HG02798 (cell line): ENCODE results near the gene YBX2.
"Not testable (repeated sequence)": the region's sequence is repeated elsewhere in the genome, so short reads cannot be mapped to it uniquely, and the experiment has no call there.

Experiments used
- ATAC-seq: cut with Tn5 transposase; IDR thresholded peaks from one replicate; pipeline ENCODE4 v1.9.1; 2021; ENCODE audit warnings: mild to moderate bottlenecking; ENCODE audit not compliant: unreplicated experiment, poor library complexity

Gene YBX2

DNA sequence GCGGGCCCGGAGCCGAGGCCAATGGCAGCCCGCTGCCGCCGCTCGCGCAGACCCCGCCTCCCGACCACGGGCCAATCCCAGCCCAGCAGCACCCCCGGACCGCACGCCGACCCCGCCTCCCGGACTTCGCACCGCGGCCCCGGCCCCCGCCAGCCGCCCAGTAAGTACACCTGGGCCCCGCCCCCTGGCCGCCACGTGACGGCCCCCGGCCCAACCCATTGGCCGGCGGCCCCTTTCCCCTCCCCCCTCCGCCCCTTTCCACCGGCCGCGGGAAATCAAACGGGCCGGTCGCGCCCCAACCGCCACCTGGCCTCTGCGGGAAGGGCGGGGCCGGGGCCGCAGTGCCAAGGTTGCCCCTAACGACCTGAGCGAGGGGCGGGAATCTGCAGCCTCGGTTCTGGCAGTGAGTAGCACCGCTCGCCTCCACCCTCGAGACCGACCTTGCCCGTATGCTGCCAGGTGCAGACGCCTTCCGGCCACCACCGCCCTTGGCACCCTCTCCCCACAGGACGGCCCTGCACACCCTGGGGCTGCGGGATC, at the start of gene YBX2:
TSS of gene YBX2 (minus strand) at position 26 of the 540 bp plus-strand sequence. CDS start 139 bp downstream, outside the sequence.
- peak; percentile 63 for ATAC-seq

DNA sequence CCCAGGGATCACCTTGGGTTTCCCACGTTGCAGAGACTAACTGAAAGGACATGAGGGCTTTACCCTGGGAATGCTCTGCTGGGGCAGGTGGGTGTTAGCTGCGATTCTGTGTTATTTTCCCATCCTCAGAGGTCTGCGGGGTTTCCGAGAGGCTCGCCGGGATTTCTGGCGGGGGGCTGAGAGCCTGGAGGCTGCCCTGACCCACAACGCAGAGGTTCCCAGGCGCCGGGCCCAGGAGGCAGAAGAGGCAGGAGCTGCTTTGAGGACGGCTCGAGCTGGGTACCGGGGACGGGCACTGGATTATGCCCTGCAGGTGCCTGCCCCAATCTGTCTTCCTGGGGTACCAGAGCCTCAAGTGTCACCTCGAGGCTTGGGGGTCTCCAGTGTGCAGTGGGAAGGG, 48.8 kb upstream of the YBX2 start:
- ATAC-seq = no peak

DNA sequence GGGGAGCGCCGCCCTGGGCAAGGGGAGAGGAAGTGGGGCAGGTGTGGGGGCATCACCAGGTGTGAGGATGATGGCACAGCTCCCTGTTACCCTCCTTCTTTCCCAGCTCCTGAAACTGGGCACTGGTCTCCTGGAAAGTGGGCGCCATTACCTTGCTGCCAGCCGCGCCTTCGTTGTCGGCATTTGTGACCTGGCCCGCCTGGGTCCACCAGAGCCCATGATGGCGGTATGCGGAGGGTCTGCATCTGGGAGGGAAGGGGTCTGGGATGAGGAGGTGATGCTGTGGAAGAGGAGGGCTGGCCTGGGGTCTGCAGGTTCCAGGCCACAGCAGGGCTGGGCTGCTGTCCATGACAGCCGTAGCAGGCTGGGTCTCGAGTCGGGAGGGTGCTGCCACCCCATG, 47.4 kb upstream of the YBX2 start:
- no peak for ATAC-seq

DNA sequence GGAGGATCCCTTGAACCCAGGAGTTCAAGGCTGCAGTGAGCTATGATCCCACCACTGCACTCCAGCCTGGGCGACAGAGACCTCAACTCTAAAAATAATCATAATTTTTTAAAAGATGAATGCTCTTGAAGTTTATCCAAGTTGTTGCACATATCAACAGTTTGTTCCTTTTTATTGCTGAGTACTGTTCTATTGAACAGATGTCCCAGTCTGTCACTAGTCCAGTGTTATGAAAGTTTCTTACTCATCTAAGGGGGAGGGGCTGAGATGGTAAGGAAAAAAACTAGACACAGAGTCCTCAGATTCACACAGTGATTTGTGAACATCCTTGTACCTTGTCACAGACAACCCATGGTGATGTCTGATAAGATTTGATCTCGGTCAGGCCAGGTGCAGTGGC, 45.7 kb upstream of the YBX2 start:
- ATAC-seq = no peak

DNA sequence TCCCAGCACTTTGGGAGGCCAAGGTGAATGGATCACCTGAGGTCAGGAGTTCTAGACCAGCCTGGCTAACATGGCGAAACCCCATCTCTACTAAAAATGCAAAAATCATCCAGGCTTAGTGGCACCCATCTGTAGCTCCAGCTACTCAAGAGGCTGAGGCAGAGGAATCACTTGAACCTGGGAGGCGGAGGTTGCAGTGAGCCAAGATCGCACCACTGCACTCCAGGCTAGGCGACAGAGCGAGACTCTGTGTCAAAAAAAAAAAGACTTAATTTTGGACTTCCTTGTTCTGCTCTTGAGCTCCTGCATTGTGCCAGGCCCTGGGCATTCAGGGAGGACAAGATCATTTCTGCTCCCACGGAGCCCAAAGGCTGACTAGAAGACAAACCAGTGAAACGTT, 43.2 kb upstream of the YBX2 start:
- ATAC-seq = not testable (repeated sequence)

DNA sequence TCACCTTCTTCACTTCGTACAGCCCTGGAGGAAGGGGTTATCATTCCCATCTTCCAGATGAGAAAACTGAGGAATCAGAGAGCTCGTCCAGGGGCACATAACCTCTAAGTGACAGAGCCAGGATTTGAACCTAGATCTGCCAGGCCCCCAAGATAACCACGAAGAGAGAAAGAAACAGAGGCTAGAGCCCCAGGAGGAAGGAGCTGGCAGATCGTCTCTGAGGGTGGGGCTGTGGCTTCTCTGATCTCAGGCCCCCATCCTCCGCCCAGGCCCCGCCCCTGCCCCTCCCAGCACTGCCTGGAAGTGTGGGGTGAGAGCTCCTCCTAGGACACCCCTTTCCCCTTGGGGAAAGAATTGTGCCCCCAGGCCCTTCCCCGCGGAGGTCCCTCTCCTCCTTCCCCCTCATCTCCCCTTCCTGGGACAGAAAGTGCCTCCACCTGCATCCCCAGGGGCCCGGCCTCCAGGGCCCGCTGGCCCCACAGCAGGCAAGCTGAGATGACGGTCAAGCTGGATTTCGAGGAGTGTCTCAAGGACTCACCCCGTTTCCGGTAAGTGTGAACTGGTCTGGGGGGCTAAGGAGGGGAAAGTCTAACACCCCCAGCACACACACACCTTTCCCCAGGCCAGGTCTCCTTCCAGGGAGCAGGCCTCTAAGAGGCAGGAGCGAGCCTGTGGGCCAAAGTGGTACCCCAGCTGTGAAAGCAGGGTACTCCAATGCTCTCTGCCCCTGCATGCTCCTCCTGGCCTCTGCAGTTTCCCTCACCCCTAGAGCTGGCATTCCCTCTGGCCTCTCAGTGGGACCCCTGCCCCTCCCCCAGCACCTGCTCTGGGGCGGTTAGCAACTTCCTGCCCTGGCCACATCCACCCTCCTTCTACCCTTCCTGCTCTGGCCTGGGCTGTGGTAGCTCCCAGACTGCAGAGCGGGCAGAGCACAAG, 42.1 kb upstream of the YBX2 start, which contains the start of gene ACAP1:
TSS of gene ACAP1 (plus strand) at position 290 of the 936 bp plus-strand sequence. CDS start at position 496, 206 bp downstream.
- ATAC-seq = peak; percentile 68

DNA sequence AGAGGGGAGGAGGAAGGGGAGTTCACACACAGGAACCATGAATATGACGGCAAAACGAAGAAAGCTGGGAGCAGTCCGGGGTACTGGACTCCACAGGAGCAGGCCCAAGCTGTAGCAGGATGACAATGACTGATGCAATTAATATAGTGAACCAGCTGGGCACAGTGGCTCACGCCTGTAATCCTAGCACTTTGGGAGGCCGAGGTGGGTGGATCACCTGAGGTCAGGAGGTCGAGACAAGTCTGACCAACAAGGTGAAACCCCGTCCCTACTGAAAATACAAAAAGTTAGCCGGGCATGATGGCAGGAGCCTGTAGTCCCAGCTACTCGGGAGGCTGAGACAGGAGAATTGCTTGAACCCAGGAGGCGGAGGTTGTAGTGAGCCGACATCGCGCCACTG, 41.3 kb upstream of the YBX2 start:
- ATAC-seq = not testable (repeated sequence)

DNA sequence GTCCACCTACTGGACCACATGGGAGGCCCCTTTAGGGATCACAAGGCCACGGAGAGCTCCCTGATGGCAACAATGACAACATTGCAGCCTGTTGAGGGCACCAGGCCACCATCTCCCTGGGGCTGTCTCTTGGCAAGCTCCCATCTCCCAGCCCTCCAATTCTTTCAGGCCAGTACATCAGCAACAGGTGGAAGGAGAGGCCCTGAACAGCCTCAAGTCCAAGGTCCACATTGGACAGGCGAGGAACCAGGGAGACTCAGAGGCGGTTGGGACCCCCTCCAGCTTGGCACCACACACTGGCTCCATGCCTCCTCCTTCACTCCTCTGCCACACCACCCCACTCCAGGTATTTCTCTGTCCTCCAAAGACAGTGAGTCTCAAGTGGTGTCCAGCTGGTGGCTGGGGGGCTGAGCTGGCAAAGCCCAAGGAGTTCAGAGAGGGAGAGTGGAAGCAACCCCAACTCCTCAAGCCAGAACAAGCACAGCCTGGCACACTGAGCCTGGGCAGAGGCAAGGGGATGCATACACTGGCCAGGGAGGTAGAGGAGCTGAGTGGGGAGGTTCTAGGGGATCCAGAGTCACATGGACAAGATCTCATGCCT, 40.6 kb upstream of the YBX2 start:
- no peak for ATAC-seq

DNA sequence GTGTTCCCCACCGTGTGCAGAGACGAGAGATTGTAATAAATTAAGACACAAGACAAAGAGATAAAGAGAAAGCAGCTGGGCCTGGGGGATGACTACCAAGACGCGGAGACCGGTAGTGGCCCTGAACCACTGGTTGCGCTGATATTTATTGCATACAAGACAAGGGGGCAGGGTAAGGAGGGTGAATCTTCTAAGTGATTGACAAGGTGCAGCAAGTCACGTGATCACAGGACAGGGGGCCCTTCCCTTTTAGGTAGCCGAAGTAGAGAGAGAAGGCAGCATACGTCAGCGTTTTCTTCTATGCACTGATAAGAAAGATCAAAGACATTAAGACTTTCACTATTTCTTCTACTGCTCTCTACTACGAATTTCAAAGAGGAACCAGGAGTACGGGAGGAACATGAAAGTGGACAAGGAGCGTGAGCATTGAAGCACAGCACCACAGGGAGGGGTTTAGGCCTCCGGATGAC, 38.2 kb upstream of the YBX2 start:
- not testable (repeated sequence) for ATAC-seq

DNA sequence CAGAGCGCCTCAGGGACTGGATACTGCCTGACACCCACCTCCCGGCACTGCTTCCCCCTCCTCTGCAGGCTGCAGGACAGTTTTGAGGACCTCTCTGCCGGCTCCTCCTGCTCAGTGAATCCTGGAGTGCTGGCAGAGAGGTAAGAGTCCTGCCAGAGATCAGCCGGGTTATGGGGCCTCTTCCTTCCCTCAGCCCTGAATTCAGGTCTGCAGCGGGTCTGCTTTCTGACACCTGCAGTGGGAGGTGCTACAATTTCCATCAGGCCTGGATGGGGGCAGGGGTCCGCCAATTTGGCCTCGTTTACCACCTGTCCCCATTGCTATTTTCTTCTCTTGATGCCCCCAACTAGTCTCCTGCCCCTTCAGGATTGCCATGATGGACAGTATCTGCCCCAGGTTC, 37.7 kb upstream of the YBX2 start:
- no peak for ATAC-seq

DNA sequence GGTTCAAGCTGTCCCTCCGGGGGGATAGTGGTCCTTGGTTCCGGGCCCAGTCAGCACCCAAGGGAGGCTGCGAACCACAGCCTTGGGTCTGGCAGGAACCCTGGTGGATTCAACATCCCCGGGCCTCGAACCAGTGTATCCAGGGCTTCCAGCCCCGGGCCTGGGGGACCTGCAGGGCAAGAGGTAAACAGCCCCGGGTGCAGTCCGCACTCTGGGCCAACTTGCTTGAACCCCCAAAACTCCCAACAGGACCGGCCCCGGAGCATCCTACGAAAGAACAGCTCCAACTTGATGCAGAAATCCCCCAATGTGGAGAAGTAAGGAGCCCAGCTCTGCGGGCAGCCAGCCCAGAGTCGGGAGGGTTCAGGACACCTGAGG, 36.2 kb upstream of the YBX2 start:
- ATAC-seq = no peak

DNA sequence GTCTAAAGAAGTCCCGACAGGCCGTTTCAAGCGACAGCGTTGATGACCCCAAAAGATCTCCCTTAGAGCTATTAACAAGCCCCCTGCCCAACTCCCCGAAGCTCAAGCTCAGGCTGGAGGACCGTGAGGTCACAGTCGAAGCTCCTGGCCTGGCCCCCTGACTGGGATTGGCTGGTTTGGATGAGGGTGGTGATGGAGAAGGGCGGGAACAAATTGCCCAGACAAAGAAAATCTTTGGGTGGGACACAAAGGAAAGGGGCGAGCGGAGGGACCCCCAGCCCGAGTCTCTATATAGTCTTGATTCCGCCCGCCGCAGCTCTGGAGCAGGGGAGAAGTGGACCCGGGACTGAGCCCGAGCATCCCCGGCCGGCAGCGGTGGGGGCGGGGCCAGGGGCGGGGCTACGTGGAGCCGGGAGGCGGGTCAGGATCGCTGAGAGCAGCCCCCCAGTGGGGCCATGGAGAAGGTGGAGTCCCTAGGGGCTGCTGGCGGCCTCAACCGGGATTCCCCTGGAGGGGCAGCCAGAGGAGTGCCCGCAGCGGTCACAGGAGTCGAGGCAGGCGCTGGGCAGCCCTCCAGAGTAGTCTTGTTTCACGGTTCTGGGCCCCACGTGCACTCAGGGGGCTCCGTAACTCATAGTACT, 35.7 kb upstream of the YBX2 start:
- ATAC-seq = peak; percentile 41

DNA sequence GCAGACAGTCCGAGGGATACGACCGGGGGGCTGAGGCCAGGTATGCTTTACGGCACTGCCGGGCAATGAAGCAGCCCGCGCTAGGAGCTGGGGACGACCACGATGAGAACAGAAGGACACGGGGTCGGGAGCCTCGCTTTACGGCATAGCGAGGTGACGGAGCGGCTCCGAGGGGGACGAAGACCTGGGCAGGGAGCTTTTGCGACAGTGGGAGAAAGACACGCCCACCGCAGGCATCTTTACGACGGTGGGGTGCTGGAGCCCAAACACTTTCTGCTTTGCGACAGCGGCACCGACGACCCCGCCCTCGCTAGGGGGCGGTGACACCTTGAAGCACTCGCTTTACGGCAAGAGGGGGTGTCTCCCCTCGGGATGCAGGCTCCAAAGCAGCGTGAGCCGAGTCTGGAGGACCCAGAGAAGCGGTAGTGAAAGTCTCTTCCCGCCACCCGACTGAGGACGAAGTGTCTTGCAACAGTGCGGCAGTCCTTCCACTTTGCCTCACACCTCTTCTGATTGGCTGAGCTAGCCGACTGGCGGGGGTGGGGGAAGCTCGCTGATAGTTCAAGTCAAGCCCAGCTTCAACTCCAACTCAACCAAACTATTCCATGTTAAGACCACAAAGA, 35.0 kb upstream of the YBX2 start:
- ATAC-seq = peak; percentile 73

DNA sequence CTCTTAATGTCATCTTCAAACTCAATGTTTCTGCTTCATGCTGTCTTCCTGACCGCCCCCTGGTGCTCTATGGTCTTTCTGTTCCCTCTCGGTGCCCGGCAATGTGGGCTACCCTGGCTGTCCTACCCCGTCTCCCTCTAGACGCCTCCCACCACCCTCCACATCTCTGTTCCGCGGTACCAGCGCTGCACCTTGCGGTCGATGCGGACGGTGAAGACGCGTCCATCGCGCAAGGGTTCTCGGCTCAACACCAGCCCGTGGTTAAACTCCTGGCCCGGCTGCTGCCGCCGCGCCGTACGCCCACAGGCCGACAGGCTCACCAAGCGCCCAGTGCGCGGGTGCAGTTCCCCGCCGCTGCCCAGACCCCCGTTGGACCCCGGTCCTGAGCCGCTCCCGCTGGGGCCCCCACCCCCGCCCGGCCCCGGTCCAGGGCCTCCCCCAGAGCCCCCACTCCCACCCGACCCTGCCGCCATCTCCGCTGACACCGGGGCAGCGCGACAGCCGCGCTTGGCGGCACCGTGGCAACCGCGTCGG, 34.5 kb upstream of the YBX2 start, which contains the start of gene NEURL4:
TSS of gene NEURL4 (minus strand) at position 496 of the 534 bp plus-strand sequence. CDS start at position 473, 23 bp downstream.
- peak; percentile 2 for ATAC-seq

DNA sequence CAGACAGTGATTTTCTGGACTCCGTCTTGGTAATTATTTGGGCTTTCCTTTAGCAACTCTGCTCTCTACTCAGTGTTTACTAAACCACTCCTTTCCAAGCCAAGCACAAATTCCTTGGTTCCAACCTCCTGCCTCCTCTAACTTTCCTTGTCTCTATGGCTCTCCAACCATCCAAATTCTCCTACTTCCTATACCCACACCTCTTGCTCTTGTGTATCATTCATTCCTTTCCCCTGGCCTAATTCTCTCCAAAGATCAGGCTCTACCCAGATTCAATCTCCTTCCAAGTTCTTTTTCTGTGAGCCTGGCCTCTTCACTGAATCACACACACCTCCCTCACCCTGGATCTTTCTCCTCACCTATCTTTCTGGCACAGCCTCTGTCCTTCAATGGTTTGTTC, 33.6 kb upstream of the YBX2 start:
- ATAC-seq = no peak

DNA sequence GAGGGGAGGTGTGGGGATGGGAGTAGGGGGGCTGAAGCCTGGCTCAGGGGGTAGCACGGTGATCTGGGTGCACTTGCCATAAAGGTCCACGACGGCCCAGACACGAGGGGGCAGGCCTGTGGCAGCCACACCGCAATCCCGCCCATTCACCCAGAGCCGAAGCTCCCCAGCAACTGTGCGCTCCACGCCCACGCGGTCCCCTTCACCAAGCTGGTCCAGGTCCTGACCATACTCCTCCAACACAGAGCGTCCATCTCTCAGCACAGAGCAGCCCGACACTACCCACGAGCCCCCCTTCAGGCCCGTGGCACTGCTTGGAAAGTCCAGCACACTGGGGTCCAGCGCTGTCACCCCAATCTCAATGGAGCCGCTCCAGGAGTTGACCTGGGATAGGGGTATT, 33.1 kb upstream of the YBX2 start:
- ATAC-seq = no peak

DNA sequence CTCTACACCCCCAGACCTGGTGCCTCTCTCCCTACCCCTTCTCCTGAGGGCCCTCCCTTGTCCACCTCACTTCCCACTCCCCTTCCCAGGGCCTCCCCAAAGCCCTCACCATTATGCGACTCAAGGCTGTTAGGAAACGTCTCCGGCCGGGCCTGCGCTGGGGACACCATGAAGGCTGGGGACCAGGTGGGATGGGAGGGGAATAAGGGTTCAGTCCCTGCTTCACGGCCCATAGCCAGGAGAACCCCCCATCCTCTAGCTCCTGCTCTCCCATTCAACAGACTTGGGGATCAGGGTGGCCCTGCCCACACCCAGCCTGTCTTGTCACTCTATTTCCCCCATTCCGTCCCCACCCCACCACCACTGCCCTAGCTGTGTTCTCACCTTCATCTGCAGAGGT, 32.6 kb upstream of the YBX2 start:
- no peak for ATAC-seq

DNA sequence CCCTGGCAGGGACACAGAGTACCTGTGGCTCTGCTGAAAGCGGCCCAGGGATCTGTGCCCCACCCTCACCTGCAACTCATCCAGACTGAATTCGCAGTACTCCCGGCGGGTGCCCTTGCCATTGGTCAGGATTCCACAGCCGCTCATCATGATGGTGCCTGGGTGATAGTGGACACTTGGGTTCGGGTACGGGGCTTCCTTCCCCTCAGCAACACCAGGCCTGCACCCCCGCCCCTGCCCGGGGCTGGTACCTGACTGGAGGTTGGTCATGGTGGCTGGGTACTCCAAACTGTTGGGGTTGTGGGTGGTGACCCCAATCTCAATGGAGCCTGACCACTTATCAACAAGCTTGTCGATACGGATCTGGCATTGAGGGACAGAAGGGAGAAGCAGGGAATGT, 31.7 kb upstream of the YBX2 start:
- no peak for ATAC-seq

DNA sequence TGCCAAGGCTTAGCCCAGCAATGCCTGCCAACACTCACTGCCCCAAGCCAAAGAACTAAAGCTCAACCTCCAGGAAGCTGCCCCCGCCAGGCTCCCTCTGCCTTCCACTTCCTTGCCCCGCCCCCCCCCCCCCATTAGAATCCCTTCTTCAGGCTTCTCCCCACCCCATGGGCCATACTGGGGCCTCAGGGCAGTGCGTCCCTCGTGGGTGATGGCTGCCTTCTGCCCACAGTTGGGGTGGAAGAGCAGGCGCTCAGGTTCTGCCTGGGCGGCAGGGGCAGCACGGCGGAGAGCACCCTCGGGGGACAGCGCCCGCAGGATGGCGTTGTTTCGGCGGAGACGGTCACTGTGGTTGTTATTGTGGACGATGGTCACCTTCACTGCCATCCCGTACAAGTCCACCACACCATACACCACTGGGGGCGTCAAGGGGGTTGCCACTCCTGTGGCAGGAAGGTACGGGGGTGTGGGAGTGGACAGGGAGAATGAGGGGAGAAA, 30.6 kb upstream of the YBX2 start:
- ATAC-seq = no peak

DNA sequence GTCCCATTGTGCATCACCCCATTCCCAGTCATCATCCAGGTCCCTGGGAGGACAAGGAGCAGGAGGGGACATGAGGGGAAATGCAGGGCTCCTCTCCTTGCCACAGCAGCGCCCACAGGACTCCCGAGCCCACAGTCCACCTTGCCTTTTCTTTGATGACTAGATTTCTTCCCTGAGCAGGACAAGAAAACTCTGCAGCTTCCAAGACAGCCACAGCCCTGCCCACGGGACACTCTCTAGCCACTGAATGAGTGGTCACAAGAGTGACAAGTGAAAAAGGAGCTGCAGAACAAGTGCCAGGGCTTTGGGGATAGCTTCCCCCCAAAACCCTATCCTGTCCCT, 30.0 kb upstream of the YBX2 start:
- no peak for ATAC-seq
